ENCODE data around the gene SNAI3.

DNA sequence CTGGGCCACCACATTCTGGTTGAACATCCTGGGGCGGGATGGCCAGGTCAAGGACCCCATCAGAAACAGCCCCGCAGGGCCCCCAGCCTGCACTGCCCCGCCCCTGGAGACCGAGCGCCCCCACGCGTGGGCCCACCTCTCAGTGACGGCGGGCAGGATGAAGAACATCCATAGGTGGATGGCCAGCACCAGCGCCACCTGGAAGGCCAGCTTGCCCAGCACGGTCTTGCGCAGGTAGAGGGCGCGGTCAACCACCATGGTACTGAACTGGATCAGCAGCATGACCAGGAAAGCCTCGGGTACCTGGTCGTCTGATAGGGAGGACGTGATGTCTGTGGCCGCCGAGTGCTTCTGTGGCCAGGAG, 33.6 kb upstream of the SNAI3 start:
- TF ChIP-seq, protein P1, sequence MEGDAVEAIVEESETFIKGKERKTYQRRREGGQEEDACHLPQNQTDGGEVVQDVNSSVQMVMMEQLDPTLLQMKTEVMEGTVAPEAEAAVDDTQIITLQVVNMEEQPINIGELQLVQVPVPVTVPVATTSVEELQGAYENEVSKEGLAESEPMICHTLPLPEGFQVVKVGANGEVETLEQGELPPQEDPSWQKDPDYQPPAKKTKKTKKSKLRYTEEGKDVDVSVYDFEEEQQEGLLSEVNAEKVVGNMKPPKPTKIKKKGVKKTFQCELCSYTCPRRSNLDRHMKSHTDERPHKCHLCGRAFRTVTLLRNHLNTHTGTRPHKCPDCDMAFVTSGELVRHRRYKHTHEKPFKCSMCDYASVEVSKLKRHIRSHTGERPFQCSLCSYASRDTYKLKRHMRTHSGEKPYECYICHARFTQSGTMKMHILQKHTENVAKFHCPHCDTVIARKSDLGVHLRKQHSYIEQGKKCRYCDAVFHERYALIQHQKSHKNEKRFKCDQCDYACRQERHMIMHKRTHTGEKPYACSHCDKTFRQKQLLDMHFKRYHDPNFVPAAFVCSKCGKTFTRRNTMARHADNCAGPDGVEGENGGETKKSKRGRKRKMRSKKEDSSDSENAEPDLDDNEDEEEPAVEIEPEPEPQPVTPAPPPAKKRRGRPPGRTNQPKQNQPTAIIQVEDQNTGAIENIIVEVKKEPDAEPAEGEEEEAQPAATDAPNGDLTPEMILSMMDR (conservative IDR thresholded peaks at IDR 0.05; ENCODE audit: low read length): no peak
- TF ChIP-seq EZH2phosphoT487 (IDR thresholded peaks at IDR 0.05; ENCODE audit: borderline replicate concordance): no peak
